GM12891 (cell line): ENCODE data around the gene ZNF79.

Experiments used
- PAX5 ChIP-seq: IDR thresholded peaks from 2 replicates; pipeline ENCODE4 v1.6.1; 2011; ENCODE audit warnings: low read length, moderate library complexity, mild to moderate bottlenecking; ENCODE audit not compliant: insufficient read depth, severe bottlenecking
- POLR2A ChIP-seq: IDR thresholded peaks from 2 replicates; pipeline ENCODE4 v1.6.1; 2011; ENCODE audit warnings: low read depth, low read length, control low read depth
- POLR2AphosphoS5 ChIP-seq: IDR thresholded peaks from 2 replicates; pipeline ENCODE4 v1.6.1; 2011; ENCODE audit warnings: low read depth, low read length, control low read depth
- POU2F2 ChIP-seq: IDR thresholded peaks from 2 replicates; pipeline ENCODE4 v1.6.1; 2011; ENCODE audit warnings: low read depth, mild to moderate bottlenecking, control low read depth, low read length, moderate library complexity
- TAF1 ChIP-seq: IDR thresholded peaks from 2 replicates; pipeline ENCODE4 v1.6.1; 2011; ENCODE audit warnings: low read depth, low read length, control low read depth

DNA sequence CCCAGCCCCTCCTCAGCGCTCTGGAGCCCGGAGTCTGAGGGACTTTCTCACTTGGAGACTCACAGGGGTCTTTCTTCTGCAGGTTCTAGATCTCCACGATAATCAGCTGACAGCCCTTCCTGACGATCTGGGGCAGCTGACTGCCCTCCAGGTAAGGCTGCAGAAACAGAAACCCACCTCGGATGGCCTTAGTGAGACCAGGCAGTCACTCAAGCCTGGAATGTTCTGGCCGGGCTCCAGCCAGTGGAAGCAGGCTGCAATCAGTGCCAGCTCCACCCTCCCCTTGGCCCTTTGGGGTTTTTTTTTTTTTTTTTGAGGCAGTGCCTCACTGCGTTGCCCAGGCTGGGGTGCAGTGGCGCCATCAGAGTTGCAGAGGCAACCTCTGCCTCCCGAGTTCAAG lies 34.7 kb downstream of the ZNF79 start:
- TF ChIP-seq POLR2AphosphoS5 = no peak
- TF ChIP-seq POLR2A = no peak
- no peak for TF ChIP-seq TAF1
- TF ChIP-seq PAX5 = no peak
- TF ChIP-seq POU2F2 = no peak
